WTC11 (cell line): ENCODE results near the gene PAX8. TPM values are rescaled to one million over a fixed set of nuclear protein-coding genes. Genes with fewer than 3 reads are reported as not detected.
A peak's percentile ranks its signal among the peaks of the same experiment; 100 is the strongest.

Experiments
- ATAC-seq: fragments of 200-7000 bp; cut with Tn5 transposase; 2 replicates; pipeline ENCODE4 v1.10.0; 2021; ENCODE audit warnings: mild to moderate bottlenecking, moderate library complexity
- CTCF ChIA-PET: fragments of 300-600 bp; sonication (Branson Sonifier 250); formaldehyde crosslinking; loops from one replicate; lab custom pipeline; 2021; ENCODE audit warnings: antibody characterized with exemption; lab: Charles Lee
- POLR2A ChIA-PET: fragments of 350-600 bp; sonication (Branson Sonifier 250); formaldehyde crosslinking; loops from one replicate; lab custom pipeline; 2021; ENCODE audit warnings: antibody characterized with exemption; lab: Charles Lee
- DNase-seq: peaks from one replicate; pipeline ENCODE4 v3.0.0; 2021; ENCODE audit warnings: low spot score
- H3K27ac Mint-ChIP-seq: 2 replicates; pipeline ENCODE4 v1.8.0; 2021; ENCODE audit warnings: mixed read lengths
- H3K27me3 Mint-ChIP-seq: 2 replicates; pipeline ENCODE4 v1.8.0; 2021; ENCODE audit warnings: low read depth, mild to moderate bottlenecking, moderate library complexity, mixed read lengths
- H3K36me3 Mint-ChIP-seq: 2 replicates; pipeline ENCODE4 v1.8.0; 2021; ENCODE audit warnings: mixed read lengths
- H3K4me1 Mint-ChIP-seq: 2 replicates; pipeline ENCODE4 v1.8.0; 2022; ENCODE audit warnings: mixed read lengths
- H3K4me3 Mint-ChIP-seq: 2 replicates; pipeline ENCODE4 v1.8.0; 2021; ENCODE audit warnings: mild to moderate bottlenecking, moderate library complexity, mixed read lengths
- H3K9me3 Mint-ChIP-seq: 2 replicates; pipeline ENCODE4 v1.8.0; 2021; ENCODE audit warnings: mixed read lengths
- E2F5 ChIP-seq: sonication (generic); formaldehyde crosslinking; IDR thresholded peaks from 2 replicates; pipeline ENCODE4 v1.8.1; 2022; ENCODE audit warnings: mild to moderate bottlenecking, moderate library complexity, missing genetic modification reagents
- ETV6 ChIP-seq: sonication (generic); formaldehyde crosslinking; IDR thresholded peaks from 2 replicates; pipeline ENCODE4 v1.8.1; 2022; ENCODE audit warnings: mild to moderate bottlenecking, missing genetic modification reagents
- FOXJ3 ChIP-seq: sonication (generic); formaldehyde crosslinking; IDR thresholded peaks from 2 replicates; pipeline ENCODE4 v1.9.0; 2021; ENCODE audit warnings: missing genetic modification reagents, mild to moderate bottlenecking, borderline replicate concordance
- FOXP1 ChIP-seq: sonication (generic); formaldehyde crosslinking; IDR thresholded peaks from 2 replicates; pipeline ENCODE4 v1.8.0; 2022; ENCODE audit warnings: missing genetic modification reagents, mild to moderate bottlenecking, moderate library complexity, borderline replicate concordance
- PREB ChIP-seq: sonication (generic); formaldehyde crosslinking; IDR thresholded peaks from 2 replicates; pipeline ENCODE4 v1.8.1; 2022; ENCODE audit warnings: mild to moderate bottlenecking, missing genetic modification reagents, moderate library complexity, borderline replicate concordance
- USF1 ChIP-seq: sonication (generic); formaldehyde crosslinking; IDR thresholded peaks from 2 replicates; pipeline ENCODE4 v1.8.0; 2022; ENCODE audit warnings: mild to moderate bottlenecking, missing genetic modification reagents
- USF2 ChIP-seq: sonication (generic); formaldehyde crosslinking; IDR thresholded peaks from 2 replicates; pipeline ENCODE4 v1.8.1; 2023; ENCODE audit warnings: mild to moderate bottlenecking, missing genetic modification reagents, moderate library complexity
- ZBTB21 ChIP-seq: sonication (generic); formaldehyde crosslinking; IDR thresholded peaks from 2 replicates; pipeline ENCODE4 v1.8.1; 2023; ENCODE audit warnings: mild to moderate bottlenecking, missing genetic modification reagents, borderline replicate concordance
- ZNF416 ChIP-seq: fragments of 250-450 bp; sonication (Bioruptor Pico); IDR thresholded peaks from 2 replicates; pipeline ENCODE4 v1.9.0; 2021; ENCODE audit warnings: mild to moderate bottlenecking, inconsistent platforms
- ZNF423 ChIP-seq: fragments of 250-450 bp; sonication (Bioruptor Pico); IDR thresholded peaks from 2 replicates; pipeline ENCODE4 v2.1.2; 2022; ENCODE audit warnings: mild to moderate bottlenecking, moderate library complexity
- ZNF425 ChIP-seq: fragments of 250-450 bp; sonication (Bioruptor Pico); conservative IDR thresholded peaks from 2 replicates; pipeline ENCODE4 v1.9.0; 2021; ENCODE audit warnings: mild to moderate bottlenecking
- ZNF512 ChIP-seq: sonication (generic); formaldehyde crosslinking; IDR thresholded peaks from 2 replicates; pipeline ENCODE4 v1.8.1; 2022; ENCODE audit warnings: missing genetic modification reagents, borderline replicate concordance
- total RNA-seq: library from RNA; stranded (reverse); gene quantifications from 3 replicates; pipeline ENCODE4 v1.2.3, GENCODE V29; 2021

Gene PAX8
- total RNA-seq, 1 experiment from 2014 or later = 0.35 TPM

- CTCF ChIA-PET = interaction anchor here (0.9 to 1.9 kb wide), 3 partner anchors 14 to 80 kb away, joined by 4 to 20 read pairs (median 16); no protein-coding TSS in a partner anchor
- no peak for DNase-seq
- POLR2A ChIA-PET = no interaction called here
- Mint-ChIP-seq H3K27me3 (0 out of 2 replicates have a peak, but pooled peaks cover 2% of the 10 kb centered on the region), H3K9me3 (no peaks in the 10 kb centered on the region), H3K4me1 (peaks cover 35% of the 10 kb centered on the region), H3K4me3 (no peak overlapping the region), H3K27ac (no peak overlapping the region), H3K36me3 (no peaks in the 10 kb centered on the region)
- no peak for TF ChIP-seq ZNF416 (CRISPR knock-in tag)
- no peak for TF ChIP-seq USF2 (CRISPR knock-in tag)
- no peak for TF ChIP-seq USF1
- no peak for TF ChIP-seq FOXJ3
- no peak for TF ChIP-seq ETV6
- no peak for TF ChIP-seq ZNF425 (CRISPR knock-in tag)
- no peak for TF ChIP-seq E2F5
- TF ChIP-seq PREB (CRISPR knock-in tag) = no peak
- no peak for TF ChIP-seq FOXP1 (CRISPR knock-in tag)
- ATAC-seq = no peak
Measured at GRCh38 chr2:113218283-113219091, 60.2 kb downstream of the PAX8 start.

GRCh38 chr2:113217455-113218282 lies 61.1 kb downstream of the PAX8 start:
- ChIA-PET CTCF (interaction anchor here (0.9 to 1.9 kb wide), 4 partner anchors 14 to 138 kb away, joined by 4 to 20 read pairs (median 10); no protein-coding TSS in a partner anchor), POLR2A (no interaction called here)
- no peak overlapping the region for H3K27ac Mint-ChIP-seq
- 0 out of 2 replicates have a peak, but pooled peaks cover 2% of the 10 kb centered on the region for H3K27me3 Mint-ChIP-seq
- H3K9me3 Mint-ChIP-seq = no peaks in the 10 kb centered on the region
- no peak overlapping the region for H3K4me3 Mint-ChIP-seq
- peaks cover 37% of the 10 kb centered on the region for H3K4me1 Mint-ChIP-seq
- TF ChIP-seq ZBTB21 (CRISPR knock-in tag) = no peak
- TF ChIP-seq USF2 (CRISPR knock-in tag) = peak; percentile 42; the same call in 1 of the 2 replicates
- no peak for TF ChIP-seq ZNF512 (CRISPR knock-in tag)
- TF ChIP-seq ZNF423 (CRISPR knock-in tag) = peak; percentile 78
- ATAC-seq = peak; percentile 36
- peak; percentile 23 for DNase-seq
- no peaks in the 10 kb centered on the region for H3K36me3 Mint-ChIP-seq
